ENCODE measurements around the gene MAEA. TPM values are rescaled to one million over a fixed set of nuclear protein-coding genes. Genes with fewer than 3 reads are reported as not detected.

MAEA gene
- total and polyA plus RNA-seq, 2 of the 8 experiments (the other 6 are each of a cell fraction or from before 2014, with no cell fraction given): 75.8 to 133 TPM

DNA sequence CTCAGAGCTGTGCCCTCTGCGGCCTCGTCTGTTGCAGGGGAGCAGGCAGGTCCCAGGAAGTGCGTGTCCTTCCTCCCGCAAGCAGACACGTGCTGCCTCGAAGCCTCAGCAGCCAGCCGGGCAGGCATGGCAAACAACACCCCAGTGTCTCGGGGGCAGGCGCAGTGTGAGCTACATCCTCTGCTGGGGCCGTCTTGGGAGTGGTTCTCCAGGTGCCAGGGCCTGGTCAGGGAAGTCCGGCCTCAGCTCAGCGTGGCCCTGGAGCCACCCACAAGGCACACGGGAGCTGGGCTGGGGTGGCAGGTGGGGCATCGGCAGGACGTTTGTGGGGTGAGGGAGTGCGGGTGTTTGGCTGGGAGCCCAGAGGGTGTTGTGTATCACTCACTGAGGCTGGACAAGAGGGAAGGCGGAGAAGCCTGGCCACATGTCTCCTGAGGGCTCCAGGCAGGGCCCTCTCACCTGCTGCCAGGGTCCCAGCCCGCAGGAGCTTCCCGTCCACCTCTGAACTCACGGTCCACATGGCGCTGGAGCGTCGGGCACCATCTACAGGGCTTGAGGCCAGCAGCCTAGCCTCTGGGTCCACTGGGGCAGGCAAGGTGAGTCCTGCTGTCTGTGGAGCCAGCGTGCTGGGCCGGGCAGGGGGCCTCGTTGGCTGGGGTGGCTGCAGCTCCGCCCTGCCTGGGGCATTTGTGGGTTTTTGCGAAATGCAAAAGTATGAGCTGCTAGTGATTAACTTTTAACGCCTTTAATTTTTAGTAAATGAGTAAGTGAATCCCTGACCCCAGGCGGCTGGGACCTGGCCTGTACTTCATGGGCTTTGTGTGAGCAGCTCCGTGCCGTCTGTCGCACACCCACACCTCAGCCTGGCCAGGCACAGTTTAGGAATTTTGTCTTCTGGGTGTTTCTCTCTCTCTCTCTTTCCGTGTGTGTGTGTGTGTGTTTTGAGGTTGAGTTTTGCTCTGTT lies 40.0 kb downstream of the MAEA start:
- Histone ChIP-seq H3K9ac (replicated peaks in 1 of 4; ENCODE audit: extremely low read depth in 1 of 4, low read depth in 3 of 4, low read length in 3 of 4) (no peak overlapping the region), H3K18ac (ENCODE audit: extremely low read depth, low read length) (no peak overlapping the region), H3K23me2 (ENCODE audit: low read depth, low read length) (peaks cover 2% of the 10 kb centered on the region; the same call in 1 of the 2 replicates), H2AFZ (ENCODE audit: low read length) (no peak overlapping the region), H4K20me1 (replicated peaks in 1 of 2; ENCODE audit: control insufficient read depth in 1 of 2, insufficient read depth in 2 of 2, low read length in 2 of 2) (peaks cover 5 to 25% of the 10 kb centered on the region in 2 experiments), H3K36me3 (ENCODE audit: control insufficient read depth in 2 of 4, insufficient read depth in 4 of 4, low read length in 3 of 4) (peaks cover 7 to 35% (median 15%) of the 10 kb centered on the region in 4 experiments; a peak in 6 of 8 replicates), H3K4me3 (ENCODE audit: extremely low read depth in 1 of 4, insufficient read depth in 2 of 4, low read depth in 3 of 4, low read length in 4 of 4) (no peak overlapping the region), H3K79me1 (ENCODE audit: low read depth, low read length) (peaks cover 9% of the 10 kb centered on the region; the same call in 1 of the 2 replicates), H3K4ac (replicated peaks; ENCODE audit: insufficient read length, low read depth, low read length) (no peak overlapping the region), H4K5ac (ENCODE audit: insufficient read length, low read depth, low read length) (no peak overlapping the region), H4K8ac (ENCODE audit: extremely low read depth, insufficient read depth, low read length) (peak overlapping the region; percentile 51; the same call in 1 of the 2 replicates), H3K56ac (replicated peaks; ENCODE audit: insufficient read length, low read depth, low read length) (no peak overlapping the region), H3K4me2 (ENCODE audit: insufficient read depth in 1 of 2, low read depth in 2 of 2, low read length in 2 of 2) (no peak overlapping the region), H3K14ac (ENCODE audit: insufficient read length) (no peak overlapping the region), H2BK20ac (ENCODE audit: low read length) (no peak overlapping the region), H2BK12ac (ENCODE audit: low read depth, low read length) (no peak overlapping the region), H2BK15ac (ENCODE audit: low read length) (no peak overlapping the region), H3K9me3 (ENCODE audit: insufficient read depth in 2 of 2, low read depth in 1 of 2, low read length in 1 of 2) (no peaks in the 10 kb centered on the region), H3K23ac (ENCODE audit: insufficient read length) (no peak overlapping the region), H3K27me3 (replicated peaks in 1 of 4; ENCODE audit: control insufficient read depth in 3 of 4, extremely low read depth in 1 of 4, insufficient read depth in 3 of 4, low read length in 3 of 4) (no peaks in the 10 kb centered on the region), H2AK5ac (ENCODE audit: low read depth, low read length) (no peak overlapping the region), H2BK5ac (ENCODE audit: low read depth, low read length) (0 out of 2 replicates have a peak overlapping the region, but pooled peaks have one; percentile 9), H3K79me2 (ENCODE audit: control insufficient read depth in 1 of 2, insufficient read depth in 2 of 2, low read length in 2 of 2) (no peaks in the 10 kb centered on the region; a peak in 1 of 4 replicates), H3K27ac (ENCODE audit: low read depth, low read length) (no peak overlapping the region), H3K4me1 (replicated peaks in 1 of 4; ENCODE audit: control insufficient read depth in 3 of 4, insufficient read depth in 4 of 4, low read length in 3 of 4) (no peaks in the 10 kb centered on the region), H2BK120ac (replicated peaks; ENCODE audit: low read depth, low read length) (no peak overlapping the region), H4K91ac (replicated peaks; ENCODE audit: insufficient read length, low read length) (no peak overlapping the region)
- FAIRE-seq: no peak
- DNase-seq (ENCODE audit: low read depth in 1 of 2, low spot score in 2 of 2): no peak
- POLR2A ChIA-PET (ENCODE audit: partially characterized antibody): interaction anchor here (0.8 to 2.0 kb wide), 6 partner anchors 10 to 20 kb away, joined by 3 to 7 read pairs (median 3); no protein-coding TSS in a partner anchor
- WGBS, 2 experiments (ENCODE audit: extremely low coverage in 1 of 2, insufficient coverage in 1 of 2, insufficient read length in 1 of 2, insufficient replicate concordance in 2 of 2, low coverage in 1 of 2, low lambda C conversion rate in 2 of 2, missing lambda C conversion rate in 1 of 2): 92% methylated on average over 34 of the region's 34 CpGs; no CpG with 5 or more reads in 1 of the 2 experiments
- CTCF ChIA-PET (ENCODE audit: partially characterized antibody): interaction anchor here (0.7 to 2.5 kb wide), 5 partner anchors 11 to 83 kb away, joined by 3 to 11 read pairs (median 4); no protein-coding TSS in a partner anchor
- no peak for TF ChIP-seq SP2 (IDR thresholded peaks at IDR 0.05; ENCODE audit: low read length)
- no peak for TF ChIP-seq GTF2F1 (IDR thresholded peaks at IDR 0.05; ENCODE audit: borderline replicate concordance, low read depth, low read length)
- no peak for TF ChIP-seq TEAD4 (IDR thresholded peaks at IDR 0.05; ENCODE audit: low read depth, low read length)
- no peak for TF ChIP-seq GABPA (IDR thresholded peaks at IDR 0.05; ENCODE audit: borderline replicate concordance, insufficient read depth, low read length)
- no peak for TF ChIP-seq CTBP2 (IDR thresholded peaks at IDR 0.05; ENCODE audit: borderline replicate concordance, insufficient read depth, insufficient read length, low read length)
- TF ChIP-seq ZNF274 (IDR thresholded peaks at IDR 0.05; ENCODE audit: borderline replicate concordance, extremely low read depth, low read length): no peak
- no peak for TF ChIP-seq EZH2 (IDR thresholded peaks at IDR 0.05; ENCODE audit: low read depth, low read length, severe bottlenecking)
- no peak for TF ChIP-seq RAD21 (IDR thresholded peaks at IDR 0.05 in 1 of 2, conservative IDR thresholded peaks at IDR 0.05 in 1 of 2; ENCODE audit: low read depth in 2 of 2, low read length in 2 of 2)
- no peak for TF ChIP-seq SP1 (IDR thresholded peaks at IDR 0.05; ENCODE audit: low read depth, low read length)
- TF ChIP-seq, protein P1, sequence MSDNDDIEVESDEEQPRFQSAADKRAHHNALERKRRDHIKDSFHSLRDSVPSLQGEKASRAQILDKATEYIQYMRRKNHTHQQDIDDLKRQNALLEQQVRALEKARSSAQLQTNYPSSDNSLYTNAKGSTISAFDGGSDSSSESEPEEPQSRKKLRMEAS (IDR thresholded peaks at IDR 0.05): no peak

Measured in H1 (cell line).